Stomach smooth muscle (tissue), 2 donors: ENCODE data around the gene CADM2.

Source experiments
- H3K27ac ChIP-seq: one replicate; pipeline ENCODE4 v1.7.0; 2013; ENCODE audit warnings: mild to moderate bottlenecking, low read length, inconsistent platforms
- H3K27me3 ChIP-seq, 2 donors: one replicate each; pipeline ENCODE4 v1.7.0; 2013; ENCODE audit warnings: low read length in 2 of 2; ENCODE audit not compliant: insufficient read depth in 2 of 2, control insufficient read depth in 1 of 2
- H3K36me3 ChIP-seq, 2 donors: one replicate each; pipeline ENCODE4 v1.7.0; 2013; ENCODE audit warnings: low read length in 2 of 2; ENCODE audit not compliant: control insufficient read depth in 2 of 2, insufficient read depth in 2 of 2
- H3K4me1 ChIP-seq: one replicate; pipeline ENCODE4 v1.7.0; 2013; ENCODE audit warnings: low read length; ENCODE audit not compliant: control insufficient read depth, insufficient read depth
- H3K4me3 ChIP-seq, 2 donors: one replicate each; pipeline ENCODE4 v1.7.0; 2013; ENCODE audit warnings: low read length in 2 of 2
- H3K9ac ChIP-seq, 2 donors: one replicate each; pipeline ENCODE4 v1.7.0; 2013; ENCODE audit warnings: low read length in 2 of 2, mild to moderate bottlenecking in 1 of 2
- H3K9me3 ChIP-seq, 2 donors: one replicate each; pipeline ENCODE4 v1.7.0; 2013; ENCODE audit warnings: low read length in 2 of 2; ENCODE audit not compliant: control insufficient read depth in 2 of 2
- donor health status: healthy.
- donor health status: Pancreatic carcinoma.

Gene CADM2

DNA sequence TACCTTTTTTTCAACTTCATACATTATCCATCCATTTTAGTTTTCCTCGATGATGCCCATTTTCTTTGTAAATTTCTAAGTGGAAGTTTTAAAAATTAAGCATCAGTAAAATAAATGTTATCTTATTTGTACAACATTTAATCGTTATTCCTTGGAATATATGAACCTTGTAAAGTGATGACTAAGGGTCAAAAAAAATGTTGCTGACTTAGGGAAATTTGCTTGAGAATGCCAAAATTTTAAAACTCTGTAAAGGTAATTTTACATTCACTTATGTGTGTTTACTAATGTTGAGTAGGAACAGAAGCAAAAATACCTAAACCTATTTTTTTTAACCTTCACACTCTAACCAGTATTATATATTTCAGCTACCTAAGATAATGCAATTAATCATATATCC is 1115.0 kb downstream of the CADM2 start:
- H3K36me3 ChIP-seq = no peaks in the 10 kb centered on the region
- H3K4me1 ChIP-seq = no peaks in the 10 kb centered on the region
- H3K9me3 ChIP-seq = no peaks in the 10 kb centered on the region
- H3K4me3 ChIP-seq = no peak overlapping the region
- no peak overlapping the region for H3K9ac ChIP-seq
- no peaks in the 10 kb centered on the region for H3K27me3 ChIP-seq
- H3K27ac ChIP-seq = no peak overlapping the region

DNA sequence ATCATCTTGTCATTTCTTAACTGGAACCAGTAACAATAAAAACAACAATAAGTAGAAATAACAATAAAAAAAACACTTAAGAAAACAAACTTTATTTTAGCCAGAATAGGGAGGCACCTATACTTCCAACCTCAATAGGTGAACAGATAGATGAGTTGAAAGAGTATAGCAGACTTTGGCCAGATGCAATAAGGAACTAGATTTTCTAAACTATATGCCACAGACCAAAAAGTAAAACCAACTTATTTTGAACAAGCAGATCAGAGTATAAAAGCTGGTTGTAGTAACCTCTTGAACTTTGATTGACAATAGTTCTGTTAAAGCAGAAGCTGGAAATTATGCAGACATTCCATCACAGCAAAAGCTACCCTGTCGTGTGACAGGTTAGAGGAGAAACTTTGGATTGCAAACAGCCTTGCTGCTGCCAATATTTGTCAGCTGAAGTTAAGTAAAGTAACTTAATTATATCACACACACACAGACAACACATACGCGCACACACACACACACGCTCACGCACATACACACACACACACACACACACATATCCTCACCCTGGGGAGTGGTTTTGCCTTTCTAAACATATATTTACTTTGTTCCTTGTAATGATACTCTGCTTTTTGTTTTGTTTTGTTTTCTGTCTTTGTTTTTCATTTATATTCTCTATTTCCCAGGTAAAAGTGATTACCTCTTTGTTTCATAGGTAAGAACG is 1128.5 kb downstream of the CADM2 start:
- H3K4me1 ChIP-seq = no peaks in the 10 kb centered on the region
- no peaks in the 10 kb centered on the region for H3K9me3 ChIP-seq
- no peaks in the 10 kb centered on the region for H3K27me3 ChIP-seq
- no peak overlapping the region for H3K4me3 ChIP-seq
- H3K27ac ChIP-seq = no peak overlapping the region
- no peak overlapping the region for H3K9ac ChIP-seq
- no peaks in the 10 kb centered on the region for H3K36me3 ChIP-seq

DNA sequence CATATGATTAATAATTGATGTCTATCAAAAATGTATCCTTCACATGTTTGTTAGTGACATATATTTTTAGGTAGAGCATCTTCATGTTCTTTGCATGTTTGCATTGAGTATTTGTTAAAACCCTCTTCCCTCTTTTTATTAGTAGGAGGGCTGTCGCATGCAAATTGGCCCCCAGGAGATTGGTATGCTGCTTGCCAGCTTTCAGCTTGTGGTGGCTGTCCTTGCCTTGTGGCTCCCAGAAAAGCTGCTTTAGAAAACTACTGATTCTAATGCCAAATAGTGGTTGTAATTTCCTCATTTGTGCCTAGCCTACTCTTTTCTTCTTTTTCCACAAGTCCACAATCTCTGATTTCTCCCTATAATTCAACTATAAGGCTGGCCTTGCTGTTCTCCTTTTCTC is 1145.4 kb downstream of the CADM2 start:
- Histone ChIP-seq H3K9ac (no peak overlapping the region), H3K27me3 (no peaks in the 10 kb centered on the region), H3K9me3 (peaks cover 0 to 3% of the 10 kb centered on the region in 2 donors), H3K27ac (no peak overlapping the region), H3K4me1 (no peaks in the 10 kb centered on the region), H3K36me3 (no peaks in the 10 kb centered on the region), H3K4me3 (no peak overlapping the region)

- Histone ChIP-seq H3K4me1 (no peaks in the 10 kb centered on the region), H3K9ac (no peak overlapping the region), H3K4me3 (no peak overlapping the region), H3K36me3 (no peaks in the 10 kb centered on the region), H3K9me3 (no peaks in the 10 kb centered on the region), H3K27me3 (no peaks in the 10 kb centered on the region), H3K27ac (no peak overlapping the region)
These were observed 1150.6 kb downstream of the CADM2 start for GRCh38 chr3:86109434-86109833.
